GM20000 (cell line): Measurements from ENCODE around the gene NF2.

ENCODE experiments used
- DNase-seq: peaks from one replicate; pipeline ENCODE4 v3.0.0; 2012; ENCODE audit warnings: low spot score
- CTCF ChIP-seq: IDR thresholded peaks from 2 replicates; pipeline ENCODE4 v1.5.1; 2012; ENCODE audit warnings: mild to moderate bottlenecking, control low read depth; ENCODE audit errors: extremely low read depth, missing control alignments

NF2 gene

GRCh38 chr22:29704528-29705285, 101.3 kb downstream of the NF2 start:
- TF ChIP-seq CTCF, result no peak
- DNase-seq, result no peak

DNA sequence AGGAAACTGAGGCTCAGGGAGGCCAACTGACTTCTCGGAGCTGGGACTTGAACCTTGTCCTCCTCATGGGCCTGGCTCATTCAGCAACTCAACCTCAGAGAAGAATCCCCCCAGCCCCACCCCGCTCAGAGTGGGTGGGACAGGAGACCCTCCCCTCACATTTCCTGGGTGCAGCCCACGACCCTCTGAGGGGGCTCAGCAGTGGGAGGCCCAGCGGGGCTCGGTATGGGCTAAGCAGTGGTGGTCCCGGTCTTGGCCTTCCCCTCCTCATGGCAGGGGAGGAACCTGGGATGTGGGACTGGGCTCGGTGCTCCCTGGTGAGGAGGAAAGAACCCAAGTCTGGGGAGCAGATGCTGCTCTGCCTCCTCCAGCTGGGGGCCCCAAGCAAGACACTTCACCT, 102.2 kb downstream of the NF2 start:
- no peak for DNase-seq
- no peak for TF ChIP-seq CTCF

DNA sequence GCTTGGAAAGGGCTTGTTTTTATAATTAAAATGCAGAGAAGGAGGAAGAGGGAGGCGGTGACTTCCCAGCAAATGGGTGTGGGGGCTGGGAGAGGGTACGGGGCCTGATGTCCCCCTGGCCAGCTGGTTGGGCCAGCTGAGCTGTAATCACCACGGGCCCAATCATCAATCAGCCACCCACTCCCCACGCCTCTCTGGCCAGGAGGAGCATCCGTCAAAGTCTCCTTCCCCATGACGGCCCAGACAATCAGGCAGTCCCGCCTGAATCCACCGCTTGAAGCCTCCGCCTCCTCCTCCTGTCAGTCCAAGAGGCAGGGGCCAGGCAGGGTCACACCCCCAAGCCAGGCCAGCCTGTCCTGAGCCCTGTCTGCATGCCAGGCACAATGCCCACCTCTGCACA, 103.1 kb downstream of the NF2 start:
- no peak for TF ChIP-seq CTCF
- DNase-seq, result no peak

DNA sequence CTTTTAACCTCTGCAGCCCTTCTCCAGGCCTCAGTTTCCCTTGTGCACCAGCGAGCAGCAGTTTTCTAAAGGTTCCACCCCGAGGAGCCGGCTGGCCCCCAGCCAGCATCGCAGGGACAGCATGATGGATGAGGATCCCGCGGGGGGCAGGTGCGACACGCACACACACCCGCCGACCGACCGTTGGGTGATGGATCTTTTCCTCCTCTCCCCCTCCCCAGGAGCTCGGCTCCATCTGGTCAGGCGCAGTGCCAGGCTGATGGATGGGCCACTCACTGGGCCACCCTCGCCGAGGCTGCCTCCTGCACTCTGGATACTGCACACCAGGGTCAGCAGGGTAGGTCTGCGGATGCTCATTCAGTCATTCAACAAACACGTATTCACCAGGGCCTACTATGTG, 103.6 kb downstream of the NF2 start:
- TF ChIP-seq CTCF, result no peak
- DNase-seq, result no peak

DNA sequence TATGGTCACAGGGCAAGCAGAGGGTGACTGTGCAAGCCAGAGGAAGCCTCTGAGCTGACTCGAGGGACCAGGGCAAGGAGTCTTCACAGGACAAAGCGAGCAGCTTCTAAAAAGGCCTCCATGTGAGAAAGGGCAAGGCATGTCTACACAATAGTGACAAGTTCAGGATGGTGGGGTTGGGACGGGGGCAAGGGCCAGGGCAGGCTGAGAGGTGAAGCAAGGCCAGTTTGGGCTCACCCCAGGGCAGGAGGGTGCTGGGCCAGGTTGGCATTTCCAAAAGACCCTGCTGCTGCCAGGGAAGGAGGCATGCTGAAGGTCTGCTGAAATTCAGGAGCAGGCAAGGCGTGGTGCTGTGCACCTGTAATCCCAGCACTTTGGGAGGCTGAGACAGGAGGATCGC, 104.0 kb downstream of the NF2 start:
- no peak for TF ChIP-seq CTCF
- no peak for DNase-seq

- DNase-seq, result no peak
- TF ChIP-seq CTCF, result no peak
These were observed 106.8 kb downstream of the NF2 start for GRCh38 chr22:29710193-29710592.

- no peak for DNase-seq
These were observed 107.6 kb downstream of the NF2 start for GRCh38 chr22:29710922-29711593.

More at GRCh38 chr22:29710922-29711593, 107.6 kb downstream of the NF2 start:
- TF ChIP-seq CTCF, result no peak
